Sigmoid colon (tissue), 7 donors: ENCODE results near the gene POTEB3. TPM values are rescaled to one million over a fixed set of nuclear protein-coding genes. Genes with fewer than 3 reads are reported as not detected.
"Not testable (repeated sequence)": the region's sequence is repeated elsewhere in the genome, so short reads cannot be mapped to it uniquely, and the experiment has no call there.

Experiments
- DNase-seq: peaks from one replicate; pipeline ENCODE4 v3.0.0-alpha.2; 2019
- H3K27ac ChIP-seq, 4 donors: fragments of 200-600 bp; sonication (generic); one replicate each; pipeline ENCODE4 v1.5.1; 2016 to 2019; ENCODE audit warnings: mild to moderate bottlenecking in 1 of 4
- H3K27me3 ChIP-seq, 3 donors: fragments of 200-600 bp; sonication (generic); one replicate each; pipeline ENCODE4 v1.5.1; 2019; ENCODE audit warnings: mild to moderate bottlenecking in 1 of 3
- H3K36me3 ChIP-seq, 4 donors: fragments of 200-600 bp; sonication (generic); one replicate each; pipeline ENCODE4 v1.5.1; 2016 to 2019
- H3K4me1 ChIP-seq, 4 donors: fragments of 200-600 bp; sonication (generic); one replicate each; pipeline ENCODE4 v1.5.1; 2017 to 2019
- H3K4me3 ChIP-seq, 4 donors: fragments of 200-600 bp; sonication (generic); one replicate each; pipeline ENCODE4 v1.5.1; 2017 to 2019; ENCODE audit warnings: mild to moderate bottlenecking in 2 of 4, moderate library complexity in 1 of 4
- H3K9me3 ChIP-seq, 4 donors: fragments of 200-600 bp in 3 of 4; sonication (generic) in 3 of 4; one replicate each; pipeline versions ENCODE4 v1.5.1 to v1.6.1; 2013 to 2019
- WGBS, 2 donors: extraction: QIAGEN DNeasy Blood & Tissue Kit; methylation state at CpG; one replicate each; pipeline ENCODE4 v1.1.7; 2013; 5-methylcytosine and 5-hydroxymethylcytosine counted together
- intact Hi-C: fragments of 100-400 bp; cut with DNase I; formaldehyde crosslinking; loops from one replicate; pipeline ENCODE4 v1.15.1; 2023
- polyA plus RNA-seq, 3 donors: library from polyadenylated mRNA; stranded (reverse); fragments of 200-250 nt; gene quantifications; one replicate each; pipeline ENCODE4 v1.2.3, GENCODE V29; 2013
- total RNA-seq, 4 donors: library from RNA; depleted of rRNA; stranded (reverse); fragments of >200 nt; gene quantifications; one replicate each; pipeline ENCODE4 v1.1.0, GENCODE V29; 2016
- donor health status: healthy with polysubstance abuse.
- donor health status: Bipolar disorder and iron deficiency.
- donor health status: healthy.

The POTEB3 gene
- not detected for total RNA-seq
- not detected for polyA plus RNA-seq

- WGBS, 2 donors = no CpG with 5 or more reads among the region's 35 CpGs
- intact Hi-C loops = not testable (repeated sequence)
Observed at GRCh38 chr15:21440399-21440798, at the start of gene POTEB3. TSS of gene POTEB3 (minus strand) at chr15:21440499. CDS start at chr15:21440011, 488 bp downstream.

GRCh38 chr15:21453683-21454082 lies 13.4 kb upstream of the POTEB3 start:
- H3K36me3 ChIP-seq, H3K4me1 ChIP-seq, H3K27me3 ChIP-seq, H3K27ac ChIP-seq, H3K9me3 ChIP-seq, DNase-seq, intact Hi-C loops, H3K4me3 ChIP-seq: not testable (repeated sequence)
- no CpG with 5 or more reads among the region's 6 CpGs for WGBS, 2 donors

More at GRCh38 chr15:21440399-21440798, at the start of gene POTEB3:
- H3K27ac ChIP-seq, H3K9me3 ChIP-seq, H3K4me1 ChIP-seq, H3K36me3 ChIP-seq, DNase-seq, H3K4me3 ChIP-seq, H3K27me3 ChIP-seq: not testable (repeated sequence)

DNA sequence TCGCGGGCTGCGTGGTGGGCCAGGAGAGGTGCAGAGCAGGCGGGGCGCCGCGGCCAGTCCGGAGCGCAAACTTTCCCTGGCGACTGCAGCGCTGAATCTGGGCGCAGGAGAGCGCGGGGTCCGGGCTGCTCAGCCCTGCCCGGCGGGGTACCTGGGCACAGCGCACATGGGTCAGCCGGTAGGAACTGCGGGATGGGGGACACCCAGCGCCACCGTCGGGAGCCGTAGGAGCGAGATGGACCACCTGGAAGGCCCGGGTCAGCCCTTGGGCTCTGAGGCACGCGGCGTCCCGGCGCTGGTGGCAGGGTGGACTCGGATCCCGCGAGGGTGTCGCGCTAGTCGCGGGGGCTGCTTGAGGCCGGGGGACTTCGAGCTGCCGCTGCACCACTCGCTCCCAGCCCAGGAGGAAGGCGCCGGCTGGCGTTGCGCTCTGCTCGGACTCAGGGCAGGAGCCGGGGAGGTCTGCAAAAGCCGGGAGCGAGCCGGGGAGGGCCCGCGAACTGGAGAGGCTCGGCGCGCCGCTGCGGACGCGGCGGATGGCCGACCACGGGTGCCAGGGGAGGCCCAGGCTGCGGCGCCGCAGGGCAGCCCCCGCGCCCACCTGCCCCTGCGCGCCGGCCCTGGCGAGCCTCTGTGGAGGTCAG lies 11.7 kb upstream of the POTEB3 start:
- WGBS, 2 donors = no CpG with 5 or more reads among the region's 72 CpGs
- H3K9me3 ChIP-seq, H3K4me3 ChIP-seq, H3K36me3 ChIP-seq, intact Hi-C loops, H3K4me1 ChIP-seq, H3K27me3 ChIP-seq, H3K27ac ChIP-seq, DNase-seq: not testable (repeated sequence)

- H3K4me1 ChIP-seq, intact Hi-C loops, DNase-seq, H3K27ac ChIP-seq, H3K4me3 ChIP-seq, H3K9me3 ChIP-seq, H3K36me3 ChIP-seq, H3K27me3 ChIP-seq: not testable (repeated sequence)
- no CpG with 5 or more reads among the region's 41 CpGs for WGBS, 2 donors
Observed at GRCh38 chr15:21451487-21451886, 11.2 kb upstream of the POTEB3 start.

- H3K36me3 ChIP-seq, H3K9me3 ChIP-seq, H3K27ac ChIP-seq, H3K27me3 ChIP-seq, H3K4me1 ChIP-seq, H3K4me3 ChIP-seq, intact Hi-C loops, DNase-seq: not testable (repeated sequence)
- 77 to 90% methylated on average over 1 to 2 of the region's 4 CpGs for WGBS, 2 donors
Observed at GRCh38 chr15:21407366-21407765, 32.9 kb downstream of the POTEB3 start.

DNA sequence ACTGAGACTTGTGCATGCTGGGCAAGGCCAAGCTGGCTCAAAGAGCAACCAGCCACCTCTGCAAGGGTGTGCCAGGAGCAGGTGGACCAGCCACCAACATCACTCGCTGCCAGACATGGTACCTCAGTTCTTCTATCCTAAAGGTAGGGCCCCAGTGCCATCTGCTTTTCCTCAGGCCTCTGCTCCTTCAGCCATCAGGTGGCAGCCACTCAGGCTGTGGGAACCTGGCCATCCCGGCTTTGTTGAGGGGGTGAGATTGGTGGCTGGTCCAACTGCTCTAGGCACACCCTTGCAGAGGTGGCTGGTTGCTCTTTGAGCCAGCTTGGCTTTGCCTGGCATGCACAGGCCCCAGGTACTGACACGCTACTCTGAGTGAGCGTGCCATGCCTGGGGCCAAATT lies 38.8 kb downstream of the POTEB3 start:
- WGBS, 2 donors = 68% methylated on average over 4 of the region's 4 CpGs; no CpG with 5 or more reads in 1 of the 2 donors

DNA sequence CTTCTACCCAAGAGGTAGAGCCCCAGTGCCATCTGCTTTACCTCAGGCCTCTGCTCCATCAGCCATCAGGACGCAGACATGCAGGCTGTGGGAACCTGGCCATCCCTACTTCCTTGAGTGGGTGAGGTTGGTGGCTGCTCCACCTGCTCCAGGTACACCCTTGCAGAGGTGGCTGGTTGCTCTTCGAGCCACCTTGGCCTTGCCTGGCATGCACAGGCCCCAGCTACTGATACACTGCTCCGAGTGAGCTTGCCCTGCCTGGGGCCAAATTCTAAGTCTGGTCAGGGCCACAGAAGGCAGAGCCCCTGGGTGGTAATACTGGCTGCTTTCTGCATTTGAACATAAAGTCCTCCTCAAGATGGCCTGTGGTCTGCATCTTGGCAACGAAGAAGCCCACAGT lies 41.2 kb downstream of the POTEB3 start:
- WGBS, 2 donors = 42 to 53% methylated on average over 2 to 3 of the region's 4 CpGs
- H3K4me1 ChIP-seq, H3K36me3 ChIP-seq, H3K9me3 ChIP-seq, H3K27me3 ChIP-seq, intact Hi-C loops, H3K27ac ChIP-seq, H3K4me3 ChIP-seq: not testable (repeated sequence)
- DNase-seq = peak; percentile 40

More for the DNA sequence above, 38.8 kb downstream of the POTEB3 start:
- H3K27me3 ChIP-seq, H3K27ac ChIP-seq, H3K4me1 ChIP-seq, H3K9me3 ChIP-seq, intact Hi-C loops, DNase-seq, H3K36me3 ChIP-seq, H3K4me3 ChIP-seq: not testable (repeated sequence)

GRCh38 chr15:21398511-21398910 lies 41.8 kb downstream of the POTEB3 start:
- DNase-seq, H3K4me1 ChIP-seq, intact Hi-C loops, H3K27me3 ChIP-seq, H3K4me3 ChIP-seq, H3K9me3 ChIP-seq, H3K27ac ChIP-seq, H3K36me3 ChIP-seq: not testable (repeated sequence)
- 88% methylated on average over 4 of the region's 5 CpGs; no CpG with 5 or more reads in 1 of the 2 donors for WGBS, 2 donors

DNA sequence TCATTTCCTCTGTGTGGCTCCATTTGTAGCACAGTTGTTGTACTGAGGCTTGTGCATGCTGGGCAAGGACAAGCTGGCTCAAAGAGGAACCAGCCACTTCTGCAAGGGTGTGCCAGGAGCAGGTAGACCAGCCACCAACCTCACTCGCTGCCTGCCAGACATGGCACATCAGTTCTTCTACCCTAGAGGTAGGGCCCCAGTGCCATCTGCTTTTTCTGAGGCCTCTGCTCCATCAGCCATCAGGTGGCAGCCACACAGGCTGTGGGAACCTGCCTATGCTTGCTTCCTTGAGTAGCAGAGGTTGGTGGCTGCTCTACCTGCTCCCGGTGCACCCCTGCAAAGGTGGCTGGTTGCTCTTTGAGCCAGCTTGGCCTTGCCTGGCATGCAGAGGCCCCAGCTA lies 42.6 kb downstream of the POTEB3 start:
- H3K9me3 ChIP-seq, H3K36me3 ChIP-seq, H3K27me3 ChIP-seq, H3K4me3 ChIP-seq, H3K4me1 ChIP-seq, H3K27ac ChIP-seq, DNase-seq, intact Hi-C loops: not testable (repeated sequence)
- 80% methylated on average over 2 of the region's 2 CpGs; no CpG with 5 or more reads in 1 of the 2 donors for WGBS, 2 donors

- H3K27me3 ChIP-seq, H3K4me1 ChIP-seq, intact Hi-C loops, H3K27ac ChIP-seq, H3K4me3 ChIP-seq, H3K36me3 ChIP-seq, H3K9me3 ChIP-seq, DNase-seq: not testable (repeated sequence)
- WGBS, 2 donors = 76% methylated on average over 1 of the region's 2 CpGs; no CpG with 5 or more reads in 1 of the 2 donors
Observed at GRCh38 chr15:21397186-21397585, 43.1 kb downstream of the POTEB3 start.

- intact Hi-C loops, H3K36me3 ChIP-seq, H3K9me3 ChIP-seq, H3K27me3 ChIP-seq, H3K27ac ChIP-seq, H3K4me1 ChIP-seq, H3K4me3 ChIP-seq: not testable (repeated sequence)
- DNase-seq = peak; percentile 33
- 89% methylated on average over 16 of the region's 25 CpGs; no CpG with 5 or more reads in 1 of the 2 donors for WGBS, 2 donors
Observed at GRCh38 chr15:21385961-21386360, 54.3 kb downstream of the POTEB3 start.

GRCh38 chr15:21383866-21384485 lies 56.3 kb downstream of the POTEB3 start:
- WGBS, 2 donors = 88% methylated on average over 12 of the region's 24 CpGs; no CpG with 5 or more reads in 1 of the 2 donors
- H3K9me3 ChIP-seq, DNase-seq, H3K27me3 ChIP-seq, H3K4me3 ChIP-seq, intact Hi-C loops, H3K27ac ChIP-seq, H3K36me3 ChIP-seq, H3K4me1 ChIP-seq: not testable (repeated sequence)

DNA sequence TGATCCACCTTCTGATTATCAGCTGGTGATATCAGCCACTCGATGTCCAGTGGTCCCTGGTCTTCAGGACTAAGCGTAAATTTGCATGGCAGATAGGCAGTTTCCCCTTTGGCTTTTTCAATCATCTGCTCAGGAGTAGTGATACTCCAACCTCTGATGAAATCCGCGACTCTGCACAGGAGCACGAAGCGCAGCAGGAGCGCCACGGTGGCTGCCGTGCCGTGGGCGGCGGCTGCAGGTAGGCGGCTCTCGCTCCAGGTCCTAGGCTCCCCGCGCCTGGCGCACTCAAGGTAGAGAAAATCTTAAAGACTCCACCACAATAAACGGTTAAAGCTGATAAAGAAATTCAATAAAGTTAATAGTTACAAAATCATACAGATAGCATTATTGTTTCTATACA lies 66.6 kb downstream of the POTEB3 start:
- WGBS, 2 donors = 81% methylated on average over 16 of the region's 18 CpGs; no CpG with 5 or more reads in 1 of the 2 donors
- H3K4me1 ChIP-seq, H3K4me3 ChIP-seq, DNase-seq, H3K9me3 ChIP-seq, H3K36me3 ChIP-seq, H3K27me3 ChIP-seq, H3K27ac ChIP-seq, intact Hi-C loops: not testable (repeated sequence)
